ENCODE results near the gene AFP. TPM values are rescaled to one million over a fixed set of nuclear protein-coding genes. Genes with fewer than 3 reads are reported as not detected.
A peak's percentile ranks its signal among the peaks of the same experiment; 100 is the strongest.

Gene AFP
- total and polyA plus RNA-seq, 2 of the 13 experiments (the other 11 are each of a cell fraction or from before 2014, with no cell fraction given) = 9,434 to 13,105 TPM

DNA sequence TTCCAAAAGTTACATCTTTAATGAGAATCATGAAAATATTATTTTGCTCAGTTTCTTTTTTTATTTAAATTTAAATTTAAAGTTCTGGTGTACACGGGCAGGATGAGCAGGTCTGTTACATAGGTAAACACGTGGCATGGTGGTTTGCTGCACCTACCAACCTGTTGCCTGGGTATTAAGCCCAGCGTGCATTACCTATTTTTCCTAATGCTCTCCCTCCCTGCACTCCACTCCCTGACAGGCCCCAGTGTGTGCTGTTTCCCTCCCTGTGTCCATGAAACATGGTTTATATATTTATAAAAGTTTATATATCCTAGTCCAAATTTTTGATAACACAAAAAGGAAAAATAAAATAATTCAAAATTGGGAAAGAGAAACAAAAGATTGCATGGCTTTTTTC lies 4.0 kb downstream of the AFP start:
- no peak for FAIRE-seq
- ChIA-PET POLR2A (interaction anchor here (0.6 kb wide), 1 partner anchor 15 kb away, joined by 3 read pairs; no protein-coding TSS in a partner anchor), CTCF (ENCODE audit: low intra/inter-chr PET ratio, low total read pairs) (no interaction called here)
- ATAC-seq = no peak
- in situ Hi-C loops (cut with HindIII; ENCODE audit: extremely low pct_ligation_motif_present, low pct_unique_long_range_greater_than_20kb) = loop anchor here (5.0 kb wide), 1 partner anchor 98 kb away; no protein-coding TSS in a partner anchor
- Histone ChIP-seq H3K9me3 (ENCODE audit: low read length) (no peaks in the 10 kb centered on the region), H4K20me1 (ENCODE audit: insufficient read depth, low read length) (peaks cover 3% of the 10 kb centered on the region; the same call in 1 of the 2 replicates), H3K79me2 (ENCODE audit: insufficient read depth, low read length) (peaks cover 70% of the 10 kb centered on the region), H2AFZ (ENCODE audit: low read length) (no peak overlapping the region), H3K4me3 (replicated peaks in 1 of 3; ENCODE audit: insufficient read depth in 1 of 3, low read depth in 2 of 3, low read length in 3 of 3) (peak overlapping the region; percentile 68 to 80 (median 70); a peak in 5 of 6 replicates), H3K4me1 (ENCODE audit: insufficient read depth, low read length) (peaks cover 68% of the 10 kb centered on the region), H3K36me3 (replicated peaks in 1 of 2; ENCODE audit: control insufficient read depth in 1 of 2, insufficient read depth in 2 of 2, low read length in 2 of 2) (peaks cover 6 to 25% of the 10 kb centered on the region in 2 experiments), H3K9ac (ENCODE audit: insufficient read depth, low read depth, low read length) (peak overlapping the region; percentile 75), H3K27me3 (ENCODE audit: control insufficient read depth in 1 of 2, insufficient read depth in 2 of 2, low read length in 2 of 2) (no peaks in the 10 kb centered on the region), H3K4me2 (ENCODE audit: low read depth, low read length) (peak overlapping the region; percentile 82), H3K27ac (ENCODE audit: extremely low read length, insufficient read depth, low read length) (peak overlapping the region; percentile 98)
- intact Hi-C loops (cut with micrococcal nuclease; ENCODE audit: unreplicated experiment) = loop anchor here (10.0 kb wide), 2 partner anchors 185 to 215 kb away; partner anchors contain the start of gene ANKRD17
- no TSS peak for BruUV-seq (replicated peaks)
- WGBS (ENCODE audit: low lambda C conversion rate) = 15% methylated on average over 3 of the region's 3 CpGs
- DNase-seq (ENCODE audit: low spot score) = no peak
- TF ChIP-seq ZBTB44 (CRISPR knock-in tag; IDR thresholded peaks at IDR 0.05) = no peak
- TF ChIP-seq ZNF18 (CRISPR knock-in tag; IDR thresholded peaks at IDR 0.05; ENCODE audit: insufficient replicate concordance) = no peak
- TF ChIP-seq MLLT10 (CRISPR knock-in tag; IDR thresholded peaks at IDR 0.05) = peak; percentile 65; the same call in 1 of the 2 replicates
- peak in 1 of 2 experiments; percentile 76; a peak in 2 of 4 replicates for TF ChIP-seq POLR2A (IDR thresholded peaks at IDR 0.05; ENCODE audit: insufficient read depth in 1 of 2, low read depth in 2 of 2, low read length in 2 of 2)
- TF ChIP-seq, protein P1, sequence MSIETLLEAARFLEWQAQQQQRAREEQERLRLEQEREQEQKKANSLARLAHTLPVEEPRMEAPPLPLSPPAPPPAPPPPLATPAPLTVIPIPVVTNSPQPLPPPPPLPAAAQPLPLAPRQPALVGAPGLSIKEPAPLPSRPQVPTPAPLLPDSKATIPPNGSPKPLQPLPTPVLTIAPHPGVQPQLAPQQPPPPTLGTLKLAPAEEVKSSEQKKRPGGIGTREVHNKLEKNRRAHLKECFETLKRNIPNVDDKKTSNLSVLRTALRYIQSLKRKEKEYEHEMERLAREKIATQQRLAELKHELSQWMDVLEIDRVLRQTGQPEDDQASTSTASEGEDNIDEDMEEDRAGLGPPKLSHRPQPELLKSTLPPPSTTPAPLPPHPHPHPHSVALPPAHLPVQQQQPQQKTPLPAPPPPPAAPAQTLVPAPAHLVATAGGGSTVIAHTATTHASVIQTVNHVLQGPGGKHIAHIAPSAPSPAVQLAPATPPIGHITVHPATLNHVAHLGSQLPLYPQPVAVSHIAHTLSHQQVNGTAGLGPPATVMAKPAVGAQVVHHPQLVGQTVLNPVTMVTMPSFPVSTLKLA (IDR thresholded peaks at IDR 0.05) = peak; percentile 24; the same call in 1 of the 2 replicates
- no peak for TF ChIP-seq RFXANK (CRISPR knock-in tag; IDR thresholded peaks at IDR 0.05)
- 0 out of 2 replicates have a peak, but pooled peaks have one; percentile 10 for TF ChIP-seq ZNF672 (CRISPR knock-in tag; IDR thresholded peaks at IDR 0.05)
- TF ChIP-seq ZNF274 (CRISPR knock-in tag; IDR thresholded peaks at IDR 0.05) = no peak
- TF ChIP-seq SIN3A (IDR thresholded peaks at IDR 0.05; ENCODE audit: borderline replicate concordance, low read depth, low read length) = 0 out of 2 replicates have a peak, but pooled peaks have one; percentile 30
- peak; percentile 80; the same call in 1 of the 2 replicates for TF ChIP-seq PAF1 (CRISPR knock-in tag; IDR thresholded peaks at IDR 0.05)
- peak; percentile 6; the same call in 1 of the 2 replicates for TF ChIP-seq POLR2AphosphoS5 (IDR thresholded peaks at IDR 0.05; ENCODE audit: low read depth, low read length)
- TF ChIP-seq, protein P2, sequence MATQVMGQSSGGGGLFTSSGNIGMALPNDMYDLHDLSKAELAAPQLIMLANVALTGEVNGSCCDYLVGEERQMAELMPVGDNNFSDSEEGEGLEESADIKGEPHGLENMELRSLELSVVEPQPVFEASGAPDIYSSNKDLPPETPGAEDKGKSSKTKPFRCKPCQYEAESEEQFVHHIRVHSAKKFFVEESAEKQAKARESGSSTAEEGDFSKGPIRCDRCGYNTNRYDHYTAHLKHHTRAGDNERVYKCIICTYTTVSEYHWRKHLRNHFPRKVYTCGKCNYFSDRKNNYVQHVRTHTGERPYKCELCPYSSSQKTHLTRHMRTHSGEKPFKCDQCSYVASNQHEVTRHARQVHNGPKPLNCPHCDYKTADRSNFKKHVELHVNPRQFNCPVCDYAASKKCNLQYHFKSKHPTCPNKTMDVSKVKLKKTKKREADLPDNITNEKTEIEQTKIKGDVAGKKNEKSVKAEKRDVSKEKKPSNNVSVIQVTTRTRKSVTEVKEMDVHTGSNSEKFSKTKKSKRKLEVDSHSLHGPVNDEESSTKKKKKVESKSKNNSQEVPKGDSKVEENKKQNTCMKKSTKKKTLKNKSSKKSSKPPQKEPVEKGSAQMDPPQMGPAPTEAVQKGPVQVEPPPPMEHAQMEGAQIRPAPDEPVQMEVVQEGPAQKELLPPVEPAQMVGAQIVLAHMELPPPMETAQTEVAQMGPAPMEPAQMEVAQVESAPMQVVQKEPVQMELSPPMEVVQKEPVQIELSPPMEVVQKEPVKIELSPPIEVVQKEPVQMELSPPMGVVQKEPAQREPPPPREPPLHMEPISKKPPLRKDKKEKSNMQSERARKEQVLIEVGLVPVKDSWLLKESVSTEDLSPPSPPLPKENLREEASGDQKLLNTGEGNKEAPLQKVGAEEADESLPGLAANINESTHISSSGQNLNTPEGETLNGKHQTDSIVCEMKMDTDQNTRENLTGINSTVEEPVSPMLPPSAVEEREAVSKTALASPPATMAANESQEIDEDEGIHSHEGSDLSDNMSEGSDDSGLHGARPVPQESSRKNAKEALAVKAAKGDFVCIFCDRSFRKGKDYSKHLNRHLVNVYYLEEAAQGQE (IDR thresholded peaks at IDR 0.05; ENCODE audit: borderline replicate concordance in 1 of 2, low read depth in 1 of 2, low read length in 2 of 2) = peak in 1 of 2 experiments; percentile 30; a peak in 1 of 4 replicates
- TF ChIP-seq ZNF816 (CRISPR knock-in tag; IDR thresholded peaks at IDR 0.05; ENCODE audit: borderline replicate concordance) = no peak
- no peak for TF ChIP-seq SP2 (CRISPR knock-in tag; IDR thresholded peaks at IDR 0.05)
- no peak for TF ChIP-seq ZNF496 (CRISPR knock-in tag; IDR thresholded peaks at IDR 0.05; ENCODE audit: insufficient replicate concordance)
